HG03159 (cell line): Measurements from ENCODE around the gene LYPD6B.

Source experiments
- ATAC-seq: cut with Tn5 transposase; IDR thresholded peaks from one replicate; pipeline ENCODE4 v1.9.1; 2021; ENCODE audit warnings: mild to moderate bottlenecking, moderate library complexity; ENCODE audit not compliant: unreplicated experiment

The LYPD6B gene

GRCh38 chr2:149009576-149010461 is 28.7 kb upstream of the LYPD6B start:
- no peak for ATAC-seq

- no peak for ATAC-seq
Observed at GRCh38 chr2:149012545-149012944, 26.0 kb upstream of the LYPD6B start.

- no peak for ATAC-seq
Observed at GRCh38 chr2:149015501-149015900, 23.0 kb upstream of the LYPD6B start.

GRCh38 chr2:149015926-149016563 is 22.5 kb upstream of the LYPD6B start:
- ATAC-seq = no peak

GRCh38 chr2:149017116-149017985 is 21.1 kb upstream of the LYPD6B start:
- peak; percentile 29 for ATAC-seq

- ATAC-seq = no peak
Observed at GRCh38 chr2:149018981-149019380, 19.5 kb upstream of the LYPD6B start.

GRCh38 chr2:149019768-149020167 is 18.7 kb upstream of the LYPD6B start:
- no peak for ATAC-seq

GRCh38 chr2:149020432-149020851 is 18.1 kb upstream of the LYPD6B start:
- ATAC-seq = peak; percentile 39

- ATAC-seq = peak; percentile 68
Observed at GRCh38 chr2:149021271-149021719, 17.2 kb upstream of the LYPD6B start.

- peak; percentile 62 for ATAC-seq
Observed at GRCh38 chr2:149021761-149022160, 16.7 kb upstream of the LYPD6B start.

GRCh38 chr2:149023091-149023490 is 15.4 kb upstream of the LYPD6B start:
- no peak for ATAC-seq

GRCh38 chr2:149027590-149028250 is 10.8 kb upstream of the LYPD6B start:
- no peak for ATAC-seq

GRCh38 chr2:149028377-149028776 is 10.1 kb upstream of the LYPD6B start:
- no peak for ATAC-seq

GRCh38 chr2:149028891-149029290 is 9.6 kb upstream of the LYPD6B start:
- ATAC-seq = no peak

GRCh38 chr2:149029307-149029965 is 9.1 kb upstream of the LYPD6B start:
- no peak for ATAC-seq

- ATAC-seq = no peak
Observed at GRCh38 chr2:149031396-149031795, 7.1 kb upstream of the LYPD6B start.

- ATAC-seq = no peak
Observed at GRCh38 chr2:149033716-149034115, 4.8 kb upstream of the LYPD6B start.

- ATAC-seq = no peak
Observed at GRCh38 chr2:149034406-149034805, 4.1 kb upstream of the LYPD6B start.

GRCh38 chr2:149036507-149037293 is 1.8 kb upstream of the LYPD6B start:
- ATAC-seq = no peak
